OCI-LY7 (cell line): ENCODE data around the gene SAMD13.

Source experiments
- CTCF ChIP-seq: fragments of 200-600 bp; sonication (generic); conservative IDR thresholded peaks from 2 replicates; pipeline ENCODE4 v1.5.1; 2014; ENCODE audit warnings: mild to moderate bottlenecking, antibody characterized with exemption, low read length, moderate library complexity, mixed read lengths
- EZH2phosphoT487 ChIP-seq: fragments of 200-600 bp; sonication (generic); IDR thresholded peaks from 2 replicates; pipeline ENCODE4 v1.6.1; 2018; ENCODE audit warnings: low read depth, borderline replicate concordance, mild to moderate bottlenecking, mixed run types, antibody characterized with exemption, low read length, moderate library complexity, mixed read lengths

- no peak for TF ChIP-seq CTCF
- no peak for TF ChIP-seq EZH2phosphoT487
Observed at GRCh38 chr1:84289169-84289785, 12.2 kb upstream of the SAMD13 start.
